Astrocyte (in vitro differentiated cells and primary cell): ENCODE measurements around the gene PSMG2. TPM values are rescaled to one million over a fixed set of nuclear protein-coding genes. Genes with fewer than 3 reads are reported as not detected.
A peak's percentile ranks its signal among the peaks of the same experiment; 100 is the strongest.

Experiments used
- DNase-seq: peaks from one replicate; pipeline ENCODE4 v3.0.0-alpha.2; 2010; ENCODE audit warnings: low read depth
- FAIRE-seq: peaks from 2 replicates; lab custom pipeline; 2011; peaks lifted over from hg19 to GRCh38; lab: Jason Lieb, UNC
- H2AFZ ChIP-seq: 2 replicates; pipeline ENCODE4 v1.6.0; 2012; ENCODE audit warnings: low read depth, low read length, inconsistent platforms
- H3K27ac ChIP-seq: 2 replicates; pipeline ENCODE4 v1.5.1; 2011; ENCODE audit warnings: low read depth, low read length, inconsistent platforms
- H3K27me3 ChIP-seq: 2 replicates; pipeline ENCODE4 v1.6.0; 2011; ENCODE audit warnings: low read length, inconsistent platforms; ENCODE audit not compliant: insufficient read depth
- H3K36me3 ChIP-seq: 2 replicates; pipeline ENCODE4 v1.5.1; 2011; ENCODE audit warnings: low read length, inconsistent platforms; ENCODE audit not compliant: insufficient read depth
- H3K4me1 ChIP-seq: 2 replicates; pipeline ENCODE4 v1.5.1; 2011; ENCODE audit warnings: low read length, inconsistent platforms; ENCODE audit not compliant: insufficient read depth
- H3K4me2 ChIP-seq: 2 replicates; pipeline ENCODE4 v1.6.0; 2012; ENCODE audit warnings: low read length, inconsistent platforms
- H3K4me3 ChIP-seq: 2 replicates; pipeline ENCODE4 v1.5.1; 2011; ENCODE audit warnings: low read depth, mild to moderate bottlenecking, low read length, inconsistent platforms; ENCODE audit not compliant: insufficient read depth
- H3K79me2 ChIP-seq: 2 replicates; pipeline ENCODE4 v1.6.0; 2012; ENCODE audit warnings: mild to moderate bottlenecking, low read length, inconsistent platforms; ENCODE audit not compliant: insufficient read depth
- H3K9ac ChIP-seq: 2 replicates; pipeline ENCODE4 v1.6.0; 2012; ENCODE audit warnings: mild to moderate bottlenecking, low read length, inconsistent platforms
- H3K9me3 ChIP-seq: 2 replicates; pipeline ENCODE4 v1.5.1; 2012; ENCODE audit warnings: low read depth, mild to moderate bottlenecking, low read length, inconsistent platforms; ENCODE audit not compliant: insufficient read depth
- H4K20me1 ChIP-seq: 2 replicates; pipeline ENCODE4 v1.6.0; 2012; ENCODE audit warnings: low read length, inconsistent platforms; ENCODE audit not compliant: insufficient read depth
- H3K27ac Mint-ChIP-seq: one replicate; pipeline ENCODE4 v1.8.0; 2021; ENCODE audit warnings: mild to moderate bottlenecking, mixed read lengths; ENCODE audit not compliant: unreplicated experiment
- H3K27me3 Mint-ChIP-seq: one replicate; pipeline ENCODE4 v1.8.0; 2021; ENCODE audit warnings: low read depth, mixed read lengths; ENCODE audit not compliant: unreplicated experiment
- H3K36me3 Mint-ChIP-seq: one replicate; pipeline ENCODE4 v1.8.0; 2021; ENCODE audit warnings: low read depth, mixed read lengths; ENCODE audit not compliant: unreplicated experiment
- H3K4me1 Mint-ChIP-seq: one replicate; pipeline ENCODE4 v1.8.0; 2021; ENCODE audit warnings: low read depth, mixed read lengths; ENCODE audit not compliant: unreplicated experiment
- H3K4me3 Mint-ChIP-seq: one replicate; pipeline ENCODE4 v1.8.0; 2021; ENCODE audit warnings: mild to moderate bottlenecking, moderate library complexity, mixed read lengths; ENCODE audit not compliant: unreplicated experiment
- H3K9me3 Mint-ChIP-seq: one replicate; pipeline ENCODE4 v1.8.0; 2021; ENCODE audit warnings: mild to moderate bottlenecking, mixed read lengths; ENCODE audit not compliant: unreplicated experiment
- EZH2 ChIP-seq: IDR thresholded peaks from 2 replicates; pipeline ENCODE4 v1.6.1; 2012; ENCODE audit warnings: mild to moderate bottlenecking, low read length, inconsistent platforms; ENCODE audit not compliant: insufficient read depth
- total RNA-seq: library from RNA; stranded (reverse); gene quantifications from 2 replicates; pipeline ENCODE4 v1.2.1, GENCODE V29; 2021
- TF ChIP-seq, protein P1 (sequence below): IDR thresholded peaks from 2 replicates; pipeline ENCODE4 v1.5.1; 2011; ENCODE audit warnings: low read depth, mild to moderate bottlenecking, inconsistent platforms, low read length, moderate library complexity; ENCODE audit not compliant: insufficient read depth

The PSMG2 gene
- total RNA-seq, 1 donor from 2014 or later = 57.4 TPM

DNA sequence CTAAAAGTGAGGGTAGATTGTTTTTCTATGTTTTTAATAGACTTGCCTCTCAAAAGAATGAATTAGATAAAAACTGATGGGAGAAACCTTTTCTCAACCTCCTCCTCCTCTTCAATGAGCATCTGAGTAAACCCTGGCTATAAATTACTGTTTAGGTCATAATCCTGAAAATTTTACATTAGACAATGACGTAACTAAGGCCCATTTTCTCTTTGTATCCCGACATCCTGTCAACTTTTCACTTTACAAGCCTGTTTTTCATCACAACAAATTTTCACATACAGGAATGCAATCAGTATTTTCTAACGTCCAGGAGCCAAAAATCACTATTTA is 46.3 kb upstream of the PSMG2 start:
- no peaks in the 10 kb centered on the region for H3K9me3 ChIP-seq
- Mint-ChIP-seq H3K9me3 (no peaks in the 10 kb centered on the region), H3K4me3 (peak overlapping the region; percentile 91), H3K36me3 (no peaks in the 10 kb centered on the region), H3K4me1 (peaks cover 31% of the 10 kb centered on the region), H3K27ac (peak overlapping the region; percentile 90), H3K27me3 (no peaks in the 10 kb centered on the region)
- peak; percentile 36 for DNase-seq
- peak overlapping the region; percentile 95 for H3K9ac ChIP-seq
- H4K20me1 ChIP-seq = peaks cover 34% of the 10 kb centered on the region
- H3K79me2 ChIP-seq = peaks cover 54% of the 10 kb centered on the region
- H3K4me3 ChIP-seq = peak overlapping the region; percentile 93
- H3K4me2 ChIP-seq = peak overlapping the region; percentile 88
- no peaks in the 10 kb centered on the region for H3K36me3 ChIP-seq
- peaks cover 11% of the 10 kb centered on the region for H3K4me1 ChIP-seq
- TF ChIP-seq EZH2 = no peak
- TF ChIP-seq, protein P1, sequence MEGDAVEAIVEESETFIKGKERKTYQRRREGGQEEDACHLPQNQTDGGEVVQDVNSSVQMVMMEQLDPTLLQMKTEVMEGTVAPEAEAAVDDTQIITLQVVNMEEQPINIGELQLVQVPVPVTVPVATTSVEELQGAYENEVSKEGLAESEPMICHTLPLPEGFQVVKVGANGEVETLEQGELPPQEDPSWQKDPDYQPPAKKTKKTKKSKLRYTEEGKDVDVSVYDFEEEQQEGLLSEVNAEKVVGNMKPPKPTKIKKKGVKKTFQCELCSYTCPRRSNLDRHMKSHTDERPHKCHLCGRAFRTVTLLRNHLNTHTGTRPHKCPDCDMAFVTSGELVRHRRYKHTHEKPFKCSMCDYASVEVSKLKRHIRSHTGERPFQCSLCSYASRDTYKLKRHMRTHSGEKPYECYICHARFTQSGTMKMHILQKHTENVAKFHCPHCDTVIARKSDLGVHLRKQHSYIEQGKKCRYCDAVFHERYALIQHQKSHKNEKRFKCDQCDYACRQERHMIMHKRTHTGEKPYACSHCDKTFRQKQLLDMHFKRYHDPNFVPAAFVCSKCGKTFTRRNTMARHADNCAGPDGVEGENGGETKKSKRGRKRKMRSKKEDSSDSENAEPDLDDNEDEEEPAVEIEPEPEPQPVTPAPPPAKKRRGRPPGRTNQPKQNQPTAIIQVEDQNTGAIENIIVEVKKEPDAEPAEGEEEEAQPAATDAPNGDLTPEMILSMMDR = no peak
- H2AFZ ChIP-seq = peak overlapping the region; percentile 68
- peak overlapping the region; percentile 84 for H3K27ac ChIP-seq
- no peaks in the 10 kb centered on the region for H3K27me3 ChIP-seq
- FAIRE-seq = no peak

DNA sequence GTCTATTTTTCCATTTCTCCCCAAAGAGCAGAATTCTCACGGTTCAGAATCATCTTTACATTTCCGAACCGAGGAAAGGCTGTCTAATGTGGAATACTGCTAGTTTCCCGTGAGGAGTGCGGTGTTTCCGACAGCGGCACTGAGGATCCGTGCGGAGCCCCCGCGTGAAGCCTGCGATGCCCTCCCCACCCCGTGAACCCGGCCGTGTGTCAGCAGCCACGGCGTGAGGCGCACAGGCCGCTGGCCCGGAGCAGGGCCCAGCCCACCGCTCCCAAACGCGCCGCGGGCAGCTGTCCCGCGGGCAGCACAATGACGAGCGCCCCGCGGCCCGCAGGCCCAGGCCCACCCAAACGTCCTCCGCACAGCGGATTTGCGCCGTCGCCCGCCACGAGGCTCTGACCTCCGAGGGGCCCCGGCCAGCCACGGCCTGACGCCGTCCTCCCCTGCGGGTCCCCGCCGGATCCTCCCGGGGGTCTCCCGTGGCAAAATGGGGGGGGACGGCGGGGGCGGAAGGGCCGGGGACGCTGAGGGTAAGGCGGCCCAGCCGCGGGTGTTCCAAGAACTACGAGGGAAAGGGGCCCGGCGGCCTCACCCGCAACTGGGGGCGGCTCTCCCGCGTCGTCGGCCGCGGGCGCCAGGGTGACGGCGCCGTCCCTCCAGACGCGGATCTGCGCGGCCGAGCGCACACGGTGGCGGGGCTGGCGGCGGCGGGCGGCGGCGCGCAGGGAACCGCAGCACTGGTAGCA is 45.7 kb upstream of the PSMG2 start:
- H3K4me1 Mint-ChIP-seq = peaks cover 26% of the 10 kb centered on the region
- peak overlapping the region; percentile 93 for H3K4me3 ChIP-seq
- peak overlapping the region; percentile 95 for H3K9ac ChIP-seq

More for the DNA sequence above, 45.7 kb upstream of the PSMG2 start:
- Histone ChIP-seq H3K4me1 (peaks cover 9% of the 10 kb centered on the region), H2AFZ (peak overlapping the region; percentile 68), H3K36me3 (no peaks in the 10 kb centered on the region), H3K9me3 (no peaks in the 10 kb centered on the region), H3K27me3 (no peaks in the 10 kb centered on the region), H3K27ac (peak overlapping the region; percentile 84), H4K20me1 (peaks cover 28% of the 10 kb centered on the region), H3K79me2 (peaks cover 48% of the 10 kb centered on the region), H3K4me2 (peak overlapping the region; percentile 88)
- DNase-seq (peak; percentile 37), FAIRE-seq (no peak)
- H3K27ac Mint-ChIP-seq = peak overlapping the region; percentile 90
- no peaks in the 10 kb centered on the region for H3K9me3 Mint-ChIP-seq
- no peaks in the 10 kb centered on the region for H3K27me3 Mint-ChIP-seq
- H3K36me3 Mint-ChIP-seq = no peaks in the 10 kb centered on the region
- TF ChIP-seq, protein P1 = no peak
- TF ChIP-seq EZH2 = no peak
- peak overlapping the region; percentile 91 for H3K4me3 Mint-ChIP-seq
